CD4-positive, CD25-positive, alpha-beta regulatory T cell (primary cell): ENCODE measurements around the gene SLCO2A1. TPM values are rescaled to one million over a fixed set of nuclear protein-coding genes. Genes with fewer than 3 reads are reported as not detected.
A peak's percentile ranks its signal among the peaks of the same experiment; 100 is the strongest.

Experiments used
- ATAC-seq, 2 donors: fragments of 150-1000 bp; cut with Tn5 transposase; one replicate each; pipeline ENCODE4 v1.10.0; 2021; ENCODE audit warnings: low read depth in 2 of 2, moderate number of reproducible peaks in 2 of 2, moderate library complexity in 1 of 2
- DNase-seq, 3 donors: peaks; one replicate each; pipeline versions ENCODE4 v3.0.0 to v3.0.0-alpha.2; 2012 to 2022; ENCODE audit warnings: mixed read lengths in 1 of 3
- H3K27ac ChIP-seq: one replicate; pipeline ENCODE4 v1.7.0; 2013; ENCODE audit warnings: mild to moderate bottlenecking, low read length; ENCODE audit not compliant: insufficient read depth, poor library complexity, severe bottlenecking
- H3K27me3 ChIP-seq: one replicate; pipeline ENCODE4 v1.7.0; 2013; ENCODE audit warnings: low read length; ENCODE audit not compliant: control insufficient read depth, insufficient read depth
- H3K36me3 ChIP-seq: one replicate; pipeline ENCODE4 v1.7.0; 2013; ENCODE audit warnings: mild to moderate bottlenecking, low read length, moderate library complexity; ENCODE audit not compliant: control insufficient read depth, insufficient read depth
- H3K4me1 ChIP-seq: 2 replicates; pipeline ENCODE4 v1.7.0; 2013; ENCODE audit warnings: mild to moderate bottlenecking, low read length; ENCODE audit not compliant: insufficient read depth, control insufficient read depth, poor library complexity, severe bottlenecking
- H3K4me3 ChIP-seq: one replicate; pipeline ENCODE4 v1.7.0; 2013; ENCODE audit warnings: low read depth, mild to moderate bottlenecking, low read length, moderate library complexity
- H3K9me3 ChIP-seq, 2 experiments: 1 replicate in 1 of 2; 2 replicates in 1 of 2; pipeline ENCODE4 v1.7.0; 2013; ENCODE audit warnings: low read length in 2 of 2, mild to moderate bottlenecking in 1 of 2, moderate library complexity in 1 of 2; ENCODE audit not compliant: control insufficient read depth in 2 of 2
- H3K27ac Mint-ChIP-seq, 3 donors: one replicate each; pipeline ENCODE4 v1.8.0; 2020 to 2022; ENCODE audit warnings: mild to moderate bottlenecking in 3 of 3, mixed read lengths in 3 of 3, moderate library complexity in 2 of 3
- H3K27me3 Mint-ChIP-seq: one replicate; pipeline ENCODE4 v1.8.0; 2022; ENCODE audit warnings: mild to moderate bottlenecking, mixed read lengths
- H3K36me3 Mint-ChIP-seq: one replicate; pipeline ENCODE4 v1.8.0; 2020; ENCODE audit warnings: mixed read lengths
- H3K4me1 Mint-ChIP-seq, 4 donors: one replicate each; pipeline ENCODE4 v1.8.0; 2020 to 2022; ENCODE audit warnings: mixed read lengths in 4 of 4, mild to moderate bottlenecking in 1 of 4
- H3K4me3 Mint-ChIP-seq, 4 donors: one replicate each; pipeline ENCODE4 v1.8.0; 2020 to 2022; ENCODE audit warnings: mild to moderate bottlenecking in 4 of 4, mixed read lengths in 4 of 4, moderate library complexity in 3 of 4
- H3K9me3 Mint-ChIP-seq, 7 donors: one replicate each; pipeline ENCODE4 v1.8.0; 2020 to 2022; ENCODE audit warnings: mixed read lengths in 7 of 7, mild to moderate bottlenecking in 3 of 7, moderate library complexity in 2 of 7
- polyA plus RNA-seq, 4 donors: library from polyadenylated mRNA; unstranded; fragments of 300-500 nt; fragmentation: Illumina TruSeq; gene quantifications; one replicate each; pipeline ENCODE4 v1.2.3, GENCODE V29; 2021
- total RNA-seq: library from RNA; stranded (reverse); gene quantifications from one replicate; pipeline ENCODE4 v1.2.3, GENCODE V29; 2022

Gene SLCO2A1
- total and polyA plus RNA-seq, 5 donors from 2014 or later, result not detected

- Mint-ChIP-seq H3K27me3 (no peaks in the 10 kb centered on the region), H3K27ac (no peak overlapping the region), H3K4me1 (no peaks in the 10 kb centered on the region), H3K4me3 (no peak overlapping the region), H3K36me3 (no peaks in the 10 kb centered on the region), H3K9me3 (no peaks in the 10 kb centered on the region)
- no peaks in the 10 kb centered on the region for H3K27me3 ChIP-seq
- no peak overlapping the region for H3K27ac ChIP-seq
- no peaks in the 10 kb centered on the region for H3K9me3 ChIP-seq
- no peak overlapping the region for H3K4me3 ChIP-seq
- no peaks in the 10 kb centered on the region for H3K4me1 ChIP-seq
- no peak for DNase-seq
- no peaks in the 10 kb centered on the region for H3K36me3 ChIP-seq
- no peak for ATAC-seq
Observed at GRCh38 chr3:133948996-133949395, 80.7 kb downstream of the SLCO2A1 start.

- DNase-seq, result no peak
- no peaks in the 10 kb centered on the region for H3K27me3 Mint-ChIP-seq
Observed at GRCh38 chr3:133948131-133948810, 81.5 kb downstream of the SLCO2A1 start.

GRCh38 chr3:133945381-133946095, 84.2 kb downstream of the SLCO2A1 start:
- no peak for DNase-seq
- H3K4me1 ChIP-seq, result no peaks in the 10 kb centered on the region
- H3K9me3 Mint-ChIP-seq, result no peaks in the 10 kb centered on the region

More at GRCh38 chr3:133948131-133948810, 81.5 kb downstream of the SLCO2A1 start:
- Histone ChIP-seq H3K9me3 (no peaks in the 10 kb centered on the region), H3K4me3 (no peak overlapping the region), H3K36me3 (no peaks in the 10 kb centered on the region), H3K27me3 (no peaks in the 10 kb centered on the region), H3K27ac (no peak overlapping the region), H3K4me1 (no peaks in the 10 kb centered on the region)
- Mint-ChIP-seq H3K36me3 (no peaks in the 10 kb centered on the region), H3K4me1 (no peaks in the 10 kb centered on the region), H3K4me3 (no peak overlapping the region), H3K9me3 (no peaks in the 10 kb centered on the region), H3K27ac (no peak overlapping the region)
- ATAC-seq, result no peak

GRCh38 chr3:133944641-133945380, 84.9 kb downstream of the SLCO2A1 start:
- H3K9me3 ChIP-seq, result no peaks in the 10 kb centered on the region
- no peaks in the 10 kb centered on the region for H3K9me3 Mint-ChIP-seq

More at GRCh38 chr3:133945381-133946095, 84.2 kb downstream of the SLCO2A1 start:
- no peaks in the 10 kb centered on the region for H3K36me3 ChIP-seq
- Mint-ChIP-seq H3K27me3 (no peaks in the 10 kb centered on the region), H3K27ac (peak overlapping the region in 1 of 3 donors; percentile 15), H3K4me3 (no peak overlapping the region), H3K4me1 (peaks cover 0 to 4% (median 2%) of the 10 kb centered on the region in 4 donors), H3K36me3 (no peaks in the 10 kb centered on the region)
- no peak overlapping the region for H3K27ac ChIP-seq
- no peak for ATAC-seq
- no peaks in the 10 kb centered on the region for H3K27me3 ChIP-seq
- no peak overlapping the region for H3K4me3 ChIP-seq
- no peaks in the 10 kb centered on the region for H3K9me3 ChIP-seq

GRCh38 chr3:133944181-133944580, 85.5 kb downstream of the SLCO2A1 start:
- no peaks in the 10 kb centered on the region for H3K27me3 Mint-ChIP-seq
- H3K9me3 Mint-ChIP-seq, result no peaks in the 10 kb centered on the region
- DNase-seq (no peak), ATAC-seq (no peak)
- Histone ChIP-seq H3K9me3 (no peaks in the 10 kb centered on the region), H3K27ac (no peak overlapping the region), H3K27me3 (no peaks in the 10 kb centered on the region), H3K4me3 (no peak overlapping the region), H3K36me3 (no peaks in the 10 kb centered on the region), H3K4me1 (no peaks in the 10 kb centered on the region)
- no peak overlapping the region for H3K4me3 Mint-ChIP-seq
- H3K4me1 Mint-ChIP-seq, result peaks cover 0 to 4% (median 2%) of the 10 kb centered on the region in 4 donors
- no peak overlapping the region for H3K27ac Mint-ChIP-seq
- H3K36me3 Mint-ChIP-seq, result no peaks in the 10 kb centered on the region

More at GRCh38 chr3:133944641-133945380, 84.9 kb downstream of the SLCO2A1 start:
- Histone ChIP-seq H3K27me3 (no peaks in the 10 kb centered on the region), H3K36me3 (no peaks in the 10 kb centered on the region), H3K4me3 (no peak overlapping the region), H3K27ac (no peak overlapping the region), H3K4me1 (no peaks in the 10 kb centered on the region)
- Mint-ChIP-seq H3K27me3 (no peaks in the 10 kb centered on the region), H3K4me3 (no peak overlapping the region), H3K36me3 (no peaks in the 10 kb centered on the region), H3K4me1 (peaks cover 0 to 4% (median 2%) of the 10 kb centered on the region in 4 donors), H3K27ac (no peak overlapping the region)
- no peak for DNase-seq
- no peak for ATAC-seq

- H3K4me1 Mint-ChIP-seq, result peaks cover 0 to 4% (median 2%) of the 10 kb centered on the region in 4 donors
- no peak overlapping the region for H3K27ac Mint-ChIP-seq
- H3K9me3 Mint-ChIP-seq, result no peaks in the 10 kb centered on the region
- H3K9me3 ChIP-seq, result no peaks in the 10 kb centered on the region
- no peaks in the 10 kb centered on the region for H3K4me1 ChIP-seq
- H3K4me3 ChIP-seq, result no peak overlapping the region
- H3K36me3 ChIP-seq, result no peaks in the 10 kb centered on the region
- H3K27me3 Mint-ChIP-seq, result no peaks in the 10 kb centered on the region
- no peaks in the 10 kb centered on the region for H3K36me3 Mint-ChIP-seq
- DNase-seq, result no peak
- no peak for ATAC-seq
- no peak overlapping the region for H3K27ac ChIP-seq
- no peaks in the 10 kb centered on the region for H3K27me3 ChIP-seq
- no peak overlapping the region for H3K4me3 Mint-ChIP-seq
Observed at GRCh38 chr3:133943639-133944141, 86.0 kb downstream of the SLCO2A1 start.

GRCh38 chr3:133943031-133943535, 86.6 kb downstream of the SLCO2A1 start:
- Histone ChIP-seq H3K27me3 (no peaks in the 10 kb centered on the region), H3K4me1 (no peaks in the 10 kb centered on the region), H3K9me3 (no peaks in the 10 kb centered on the region), H3K36me3 (no peaks in the 10 kb centered on the region), H3K27ac (no peak overlapping the region), H3K4me3 (no peak overlapping the region)
- Mint-ChIP-seq H3K4me3 (no peak overlapping the region), H3K27me3 (no peaks in the 10 kb centered on the region), H3K9me3 (no peaks in the 10 kb centered on the region), H3K27ac (no peak overlapping the region), H3K36me3 (no peaks in the 10 kb centered on the region), H3K4me1 (peaks cover 0 to 4% (median 2%) of the 10 kb centered on the region in 4 donors)
- DNase-seq (no peak), ATAC-seq (no peak)
